ENCODE measurements around the gene NTPCR. TPM values are rescaled to one million over a fixed set of nuclear protein-coding genes. Genes with fewer than 3 reads are reported as not detected.
A peak's percentile ranks its signal among the peaks of the same experiment; 100 is the strongest.

Gene NTPCR
- total and polyA plus RNA-seq, 8 donors: 10.0 to 40.6 (median 20.4) TPM

- no peak for TF ChIP-seq CTCF (IDR thresholded peaks at IDR 0.05)
- FAIRE-seq (no peak), DNase-seq (no peak), ATAC-seq (peak; percentile 46 to 70 (median 60))
- intact Hi-C loops (cut with DNase I): loop anchor here in 2 of 3 donors (5.0 to 10.0 kb wide), 2 partner anchors 383 to 385 kb away; partner anchors contain the start of gene SIPA1L2 (in 1 of the 2)
- no peaks in the 10 kb centered on the region for H3K27me3 ChIP-seq
- no peak overlapping the region for H3K4me3 ChIP-seq
- H3K27ac ChIP-seq: no peak overlapping the region
- peaks cover 5 to 11% (median 10%) of the 10 kb centered on the region in 3 donors for H3K4me1 ChIP-seq
- 44 to 48% methylated on average over 12 of the region's 12 CpGs for WGBS, 2 donors
- no peaks in the 10 kb centered on the region for H3K36me3 ChIP-seq
- H3K9me3 ChIP-seq: no peaks in the 10 kb centered on the region
Observed at GRCh38 chr1:233019778-233020325, 69.4 kb downstream of the NTPCR start.

GRCh38 chr1:233020426-233020825 lies 70.0 kb downstream of the NTPCR start:
- Histone ChIP-seq H3K36me3 (no peaks in the 10 kb centered on the region), H3K27me3 (no peaks in the 10 kb centered on the region), H3K4me1 (peaks cover 5 to 11% (median 10%) of the 10 kb centered on the region in 3 donors), H3K4me3 (no peak overlapping the region), H3K9me3 (no peaks in the 10 kb centered on the region), H3K27ac (no peak overlapping the region)
- FAIRE-seq (no peak), DNase-seq (peak in 4 of 6 donors; percentile 11 to 31 (median 28)), ATAC-seq (peak; percentile 57 to 75 (median 68))
- WGBS, 2 donors: 31 to 35% methylated on average over 8 of the region's 8 CpGs
- intact Hi-C loops (cut with DNase I): loop anchor here in 2 of 3 donors (5.0 to 10.0 kb wide), 2 partner anchors 383 to 386 kb away; partner anchors contain the start of gene SIPA1L2 (in 1 of the 2)
- no peak for TF ChIP-seq CTCF (IDR thresholded peaks at IDR 0.05)

- H3K36me3 ChIP-seq: no peaks in the 10 kb centered on the region
- ATAC-seq (no peak), DNase-seq (no peak), FAIRE-seq (no peak)
- no peaks in the 10 kb centered on the region for H3K27me3 ChIP-seq
- H3K4me1 ChIP-seq: peaks cover 5 to 11% (median 10%) of the 10 kb centered on the region in 3 donors
- H3K27ac ChIP-seq: no peak overlapping the region
- no peak for TF ChIP-seq CTCF (IDR thresholded peaks at IDR 0.05)
- H3K9me3 ChIP-seq: no peaks in the 10 kb centered on the region
- intact Hi-C loops (cut with DNase I): loop anchor here in 2 of 3 donors (5.0 to 10.0 kb wide), 2 partner anchors 385 to 387 kb away; partner anchors contain the start of gene SIPA1L2 (in 1 of the 2)
- 96 to 100% methylated on average over 2 of the region's 2 CpGs for WGBS, 2 donors
- H3K4me3 ChIP-seq: no peak overlapping the region
Observed at GRCh38 chr1:233022246-233022645, 71.8 kb downstream of the NTPCR start.

- H3K4me3 ChIP-seq: no peak overlapping the region
- H3K27ac ChIP-seq: no peak overlapping the region
- no peak for TF ChIP-seq CTCF (IDR thresholded peaks at IDR 0.05)
- no peaks in the 10 kb centered on the region for H3K27me3 ChIP-seq
- no peak for ATAC-seq
- no peak for FAIRE-seq
- no peak for DNase-seq
- WGBS, 2 donors: 92 to 94% methylated on average over 9 of the region's 9 CpGs
- intact Hi-C loops (cut with DNase I): loop anchor here in 2 of 3 donors (5.0 to 10.0 kb wide), 2 partner anchors 387 to 389 kb away; partner anchors contain the start of gene SIPA1L2 (in 1 of the 2)
- no peaks in the 10 kb centered on the region for H3K9me3 ChIP-seq
- H3K4me1 ChIP-seq: peaks cover 5 to 11% (median 10%) of the 10 kb centered on the region in 3 donors
- H3K36me3 ChIP-seq: no peaks in the 10 kb centered on the region
Observed at GRCh38 chr1:233024199-233024598, 73.8 kb downstream of the NTPCR start.

GRCh38 chr1:233025157-233025556 lies 74.7 kb downstream of the NTPCR start:
- WGBS, 2 donors: 51% methylated on average over 12 of the region's 12 CpGs
- intact Hi-C loops (cut with DNase I): loop anchor here in 1 of 3 donors (10.0 kb wide), 1 partner anchor 390 kb away; the partner anchor contains the start of gene SIPA1L2
- no peak overlapping the region for H3K4me3 ChIP-seq
- no peak for FAIRE-seq
- peaks cover 2 to 9% (median 4%) of the 10 kb centered on the region in 3 donors for H3K4me1 ChIP-seq
- no peaks in the 10 kb centered on the region for H3K27me3 ChIP-seq
- no peak overlapping the region for H3K27ac ChIP-seq
- peak in 3 of 4 donors; percentile 16 to 32 (median 26) for TF ChIP-seq CTCF (IDR thresholded peaks at IDR 0.05)
- H3K36me3 ChIP-seq: no peaks in the 10 kb centered on the region
- peak; percentile 70 to 91 (median 86) for ATAC-seq
- no peaks in the 10 kb centered on the region for H3K9me3 ChIP-seq
- DNase-seq: peak in 5 of 6 donors; percentile 49 to 71 (median 53)

Measured in pancreas (tissue), 10 donors.